GM12878 (cell line): ENCODE measurements around the gene CAMTA2. TPM values are rescaled to one million over a fixed set of nuclear protein-coding genes. Genes with fewer than 3 reads are reported as not detected.

Experiments used
- ATAC-seq: fragments of 200-7000 bp; cut with Tn5 transposase; 3 replicates; pipeline ENCODE4 v1.9.1; 2020; ENCODE audit warnings: mild to moderate bottlenecking, moderate library complexity
- BruUV-seq: library from RNA; stranded (reverse); fragments of 400-500 nt; replicated peaks from 2 replicates; lab custom pipeline; 2021; lab: Mats Ljungman, UMichigan
- CTCF ChIA-PET: fragments of 300-600 bp; sonication (Branson Sonifier 250); formaldehyde crosslinking; extraction: SDS; loops from one replicate; lab custom pipeline; 2021; ENCODE audit warnings: inconsistent platforms; lab: Yijun Ruan, JAX
- POLR2A ChIA-PET: fragments of 350-600 bp; formaldehyde crosslinking; extraction: SDS; loops from one replicate; lab custom pipeline; 2021; ENCODE audit warnings: inconsistent platforms; lab: Charles Lee
- RAD21 ChIA-PET: fragments of 300-600 bp; sonication (Branson Sonifier 250); formaldehyde crosslinking; loops from one replicate; lab custom pipeline; 2023; ENCODE audit warnings: antibody characterized with exemption; ENCODE audit not compliant: unreplicated experiment; lab: Charles Lee
- SMC1A ChIA-PET: fragments of 300-600 bp; sonication (Branson Sonifier 250); formaldehyde crosslinking; loops from one replicate; lab custom pipeline; 2023; ENCODE audit not compliant: unreplicated experiment, uncharacterized antibody; lab: Charles Lee
- DNase-seq: peaks from one replicate; pipeline ENCODE4 v3.0.0-alpha.2; 2011; ENCODE audit warnings: low read depth, low spot score
- FAIRE-seq: peaks from 3 replicates; lab custom pipeline; 2011; peaks lifted over from hg19 to GRCh38; lab: Jason Lieb, UNC
- H2AFZ ChIP-seq: 2 replicates; pipeline ENCODE4 v1.6.0; 2011; ENCODE audit warnings: low read depth, low read length, control low read depth; ENCODE audit not compliant: control insufficient read depth
- H3K27ac ChIP-seq: 2 replicates; pipeline ENCODE4 v1.5.1; 2011; ENCODE audit warnings: control low read depth; ENCODE audit not compliant: control insufficient read depth, insufficient read depth
- H3K27me3 ChIP-seq, 2 experiments: replicated peaks in 1 of 2; 2 replicates each; pipeline versions ENCODE4 v1.6.0 to v1.6.1; 2011; ENCODE audit warnings: low read length in 1 of 2; ENCODE audit not compliant: control insufficient read depth in 2 of 2, insufficient read depth in 2 of 2
- H3K36me3 ChIP-seq, 2 experiments: 2 replicates each; pipeline ENCODE4 v1.5.1; 2011; ENCODE audit warnings: low read length in 1 of 2; ENCODE audit not compliant: control insufficient read depth in 2 of 2, insufficient read depth in 2 of 2
- H3K4me1 ChIP-seq: 2 replicates; pipeline ENCODE4 v1.6.1; 2011; ENCODE audit warnings: mild to moderate bottlenecking, low read length, moderate library complexity, mixed read lengths; ENCODE audit not compliant: control insufficient read depth, insufficient read depth
- H3K4me2 ChIP-seq: 2 replicates; pipeline ENCODE4 v1.6.0; 2011; ENCODE audit warnings: control low read depth; ENCODE audit not compliant: control insufficient read depth, insufficient read depth
- H3K4me3 ChIP-seq: fragments of 200-600 bp; sonication (generic); 2 replicates; pipeline ENCODE4 v1.5.1; 2016
- H3K79me2 ChIP-seq: 2 replicates; pipeline ENCODE4 v1.6.0; 2011; ENCODE audit warnings: low read length; ENCODE audit not compliant: control insufficient read depth, insufficient read depth
- H3K9ac ChIP-seq: 2 replicates; pipeline ENCODE4 v1.8.0; 2011; ENCODE audit warnings: low read length, control low read depth, mixed read lengths; ENCODE audit not compliant: control insufficient read depth, insufficient read depth
- H3K9me3 ChIP-seq: replicated peaks from 3 replicates; pipeline ENCODE4 v1.5.1; 2011; ENCODE audit warnings: mild to moderate bottlenecking, low read length; ENCODE audit not compliant: control insufficient read depth, insufficient read depth
- H4K20me1 ChIP-seq: 2 replicates; pipeline ENCODE4 v1.6.0; 2011; ENCODE audit not compliant: control insufficient read depth, insufficient read depth
- ASH2L ChIP-seq: fragments of 300-600, 200-600 bp; sonication (generic); IDR thresholded peaks from 2 replicates; pipeline ENCODE4 v1.6.1; 2017; ENCODE audit warnings: low read depth, mild to moderate bottlenecking, borderline replicate concordance
- BACH1 ChIP-seq: fragments of 450-650 bp; IDR thresholded peaks from 2 replicates; pipeline ENCODE4 v1.6.1; 2017; ENCODE audit warnings: mild to moderate bottlenecking, borderline replicate concordance
- CBX3 ChIP-seq: fragments of 200-600 bp; sonication (generic); IDR thresholded peaks from 2 replicates; pipeline ENCODE4 v1.6.1; 2016; ENCODE audit warnings: low read depth, borderline replicate concordance
- ELK1 ChIP-seq: IDR thresholded peaks from 2 replicates; pipeline ENCODE4 v1.6.1; 2012; ENCODE audit warnings: low read depth, low read length, improper control_type of control experiment
- IRF3 ChIP-seq: fragments of 450-650 bp; IDR thresholded peaks from 2 replicates; pipeline ENCODE4 v1.6.1; 2014; ENCODE audit warnings: mild to moderate bottlenecking
- IRF4 ChIP-seq: IDR thresholded peaks from 2 replicates; pipeline ENCODE4 v1.6.1; 2011; ENCODE audit warnings: low read depth, low read length
- PKNOX1 ChIP-seq: fragments of 450-650 bp; IDR thresholded peaks from 2 replicates; pipeline ENCODE4 v1.6.1; 2016; ENCODE audit warnings: mild to moderate bottlenecking
- POLR2AphosphoS5 ChIP-seq: IDR thresholded peaks from 2 replicates; pipeline ENCODE4 v1.6.1; 2011; ENCODE audit warnings: mild to moderate bottlenecking, low read length, inconsistent platforms
- RAD21 ChIP-seq: IDR thresholded peaks from 2 replicates; pipeline ENCODE4 v1.6.1; 2011; ENCODE audit warnings: mild to moderate bottlenecking, low read depth, low read length, moderate library complexity; ENCODE audit not compliant: insufficient read depth
- RCOR1 ChIP-seq: conservative IDR thresholded peaks from 2 replicates; pipeline ENCODE4 v1.6.1; 2012; ENCODE audit warnings: low read depth, low read length, improper control_type of control experiment
- SIN3A ChIP-seq: IDR thresholded peaks from 2 replicates; pipeline ENCODE4 v1.6.1; 2012; ENCODE audit warnings: low read depth, low read length, improper control_type of control experiment
- TAF1 ChIP-seq: IDR thresholded peaks from 2 replicates; pipeline ENCODE4 v1.6.1; 2011; ENCODE audit warnings: mild to moderate bottlenecking, low read depth, low read length, borderline replicate concordance
- WRNIP1 ChIP-seq: IDR thresholded peaks from 2 replicates; pipeline ENCODE4 v1.6.1; 2011; ENCODE audit warnings: low read depth, low read length, improper control_type of control experiment, borderline replicate concordance
- ZNF217 ChIP-seq: fragments of 450-650 bp; IDR thresholded peaks from 2 replicates; pipeline ENCODE4 v1.6.1; 2017; ENCODE audit warnings: antibody characterized with exemption, mild to moderate bottlenecking
- ZNF24 ChIP-seq: fragments of 450-650 bp; IDR thresholded peaks from 2 replicates; pipeline ENCODE4 v1.6.1; 2017; ENCODE audit warnings: antibody characterized with exemption, mild to moderate bottlenecking
- WGBS: methylation state at CpG from one replicate; pipeline ENCODE4 v1.1.6; 2016; ENCODE audit warnings: low lambda C conversion rate; ENCODE audit not compliant: insufficient replicate concordance, insufficient coverage; ENCODE audit errors: missing lambda C conversion rate; 5-methylcytosine and 5-hydroxymethylcytosine counted together
- in situ Hi-C: fragments of 300-500 bp; cut with MboI; formaldehyde crosslinking; loops from 9 replicates; pipeline ENCODE4 v1.14.3; 2018; ENCODE audit warnings: mixed read lengths
- intact Hi-C: fragments of 100-400 bp; cut with micrococcal nuclease; formaldehyde crosslinking; loops from one replicate; pipeline ENCODE4 v1.14.2; 2022; ENCODE audit not compliant: unreplicated experiment
- polyA plus RNA-seq, 11 experiments: library from polyadenylated mRNA; depleted of rRNA in 4 of 11; unstranded in 6 of 11; stranded (reverse) in 5 of 11; fragments of >200 nt; fragmentation: Nextera tagmentation in 4 of 11; fragmentation: Illumina TruSeq in 1 of 11; extraction: Ambion mirVana in 4 of 11; extraction: Trizol in 1 of 11; gene quantifications; 1 replicate in 1 of 11; 2 replicates in 10 of 11; pipeline versions ENCODE4 v1.2.1 to v1.2.3, GENCODE V29; 2011 to 2016; ENCODE audit warnings: inconsistent platforms in 2 of 11, missing spikeins in 2 of 11, low read depth in 1 of 11
- total RNA-seq, 4 experiments: library from RNA; depleted of rRNA in 3 of 4; stranded (reverse); fragments of >200 nt in 3 of 4; fragmentation: Illumina TruSeq in 1 of 4; extraction: Trizol in 1 of 4; gene quantifications; 2 replicates each; pipeline versions ENCODE4 v1.2.1 to v1.2.3, GENCODE V29; 2013 to 2021

CAMTA2 gene
- total and polyA plus RNA-seq, 10 of the 15 experiments (the other 5 are each of a cell fraction or from before 2014, with no cell fraction given) = 0.42 to 29.3 (median 11.2) TPM

GRCh38 chr17:4955091-4955490 is 32.4 kb downstream of the CAMTA2 start:
- H2AFZ ChIP-seq = no peak overlapping the region
- in situ Hi-C loops (no loop called here), intact Hi-C loops (no loop called here)
- H3K79me2 ChIP-seq = peaks cover 14% of the 10 kb centered on the region
- no peak for ATAC-seq
- no peak for DNase-seq
- H4K20me1 ChIP-seq = no peaks in the 10 kb centered on the region
- POLR2A ChIA-PET = interaction anchor here (0.7 to 17.5 kb wide), 4 partner anchors 10 to 435 kb away, joined by 3 to 272 read pairs (median 6); partner anchors contain the start of gene SPAG7
- WGBS = 97% methylated on average over 8 of the region's 8 CpGs
- RAD21 ChIA-PET = no interaction called here
- SMC1A ChIA-PET = no interaction called here
- TF ChIP-seq CBX3 = no peak
- TF ChIP-seq IRF3 = no peak
- H3K27me3 ChIP-seq = no peaks in the 10 kb centered on the region
- FAIRE-seq = no peak
- no peak overlapping the region for H3K27ac ChIP-seq
- no TSS peak for BruUV-seq
- no peak overlapping the region for H3K4me3 ChIP-seq
- CTCF ChIA-PET = interaction anchor here (1.3 to 3.8 kb wide), 3 partner anchors 12 to 46 kb away, joined by 3 to 21 read pairs (median 16); partner anchors contain the start of gene SPAG7
- H3K9me3 ChIP-seq = no peaks in the 10 kb centered on the region
- H3K9ac ChIP-seq = no peak overlapping the region
- H3K36me3 ChIP-seq = peaks cover 4 to 6% of the 10 kb centered on the region in 2 experiments
- H3K4me1 ChIP-seq = peaks cover 17% of the 10 kb centered on the region
- H3K4me2 ChIP-seq = no peak overlapping the region

- H3K79me2 ChIP-seq = peaks cover 14% of the 10 kb centered on the region
- no peak for FAIRE-seq
- no peak overlapping the region for H3K4me2 ChIP-seq
- no peaks in the 10 kb centered on the region for H3K36me3 ChIP-seq
- ChIA-PET SMC1A (interaction anchor here (2.0 to 3.4 kb wide), 2 partner anchors 14 to 108 kb away, joined by 4 to 12 read pairs; partner anchors contain the start of genes RNF167 and SLC25A11), RAD21 (interaction anchor here (0.7 to 9.8 kb wide), 2 partner anchors 12 to 44 kb away, joined by 3 to 73 read pairs; partner anchors contain the start of gene SPAG7), CTCF (interaction anchor here (1.2 to 1.7 kb wide), 5 partner anchors 9 to 77 kb away, joined by 3 to 5 read pairs (median 4); partner anchors contain the start of genes RNF167 and SLC25A11), POLR2A (interaction anchor here (0.6 to 17.5 kb wide), 4 partner anchors 12 to 83 kb away, joined by 3 to 272 read pairs (median 10); partner anchors contain the start of genes RNF167, SLC25A11 and SPAG7)
- H3K27ac ChIP-seq = no peak overlapping the region
- H4K20me1 ChIP-seq = no peaks in the 10 kb centered on the region
- intact Hi-C loops (no loop called here), in situ Hi-C loops (no loop called here)
- H3K27me3 ChIP-seq = no peaks in the 10 kb centered on the region
- H2AFZ ChIP-seq = no peak overlapping the region
- WGBS = 75% methylated on average over 14 of the region's 14 CpGs
- no TSS peak for BruUV-seq
- H3K9me3 ChIP-seq = no peaks in the 10 kb centered on the region
- no peak overlapping the region for H3K4me3 ChIP-seq
- peaks cover 17% of the 10 kb centered on the region for H3K4me1 ChIP-seq
- no peak for ATAC-seq
- no peak overlapping the region for H3K9ac ChIP-seq
- no peak for DNase-seq
- TF ChIP-seq SIN3A (no peak), ASH2L (no peak), RAD21 (no peak), RCOR1 (no peak), IRF4 (no peak), ELK1 (no peak), TAF1 (no peak), ZNF24 (no peak), POLR2AphosphoS5 (no peak), ZNF217 (no peak), WRNIP1 (no peak), PKNOX1 (no peak), BACH1 (no peak)
These were observed 34.0 kb downstream of the CAMTA2 start for GRCh38 chr17:4953451-4953961.
